Stimulated activated CD8-positive, alpha-beta memory T cell treated with anti-CD3 and anti-CD28 coated beads, Interleukin-7, amount 100 ng/mL, for 24 hours (primary cell): ENCODE data around the gene PLEKHA6.

ENCODE experiments used
- DNase-seq: peaks from one replicate; pipeline ENCODE4 v3.0.0-alpha.2; 2020; ENCODE audit warnings: low read depth

The PLEKHA6 gene

DNA sequence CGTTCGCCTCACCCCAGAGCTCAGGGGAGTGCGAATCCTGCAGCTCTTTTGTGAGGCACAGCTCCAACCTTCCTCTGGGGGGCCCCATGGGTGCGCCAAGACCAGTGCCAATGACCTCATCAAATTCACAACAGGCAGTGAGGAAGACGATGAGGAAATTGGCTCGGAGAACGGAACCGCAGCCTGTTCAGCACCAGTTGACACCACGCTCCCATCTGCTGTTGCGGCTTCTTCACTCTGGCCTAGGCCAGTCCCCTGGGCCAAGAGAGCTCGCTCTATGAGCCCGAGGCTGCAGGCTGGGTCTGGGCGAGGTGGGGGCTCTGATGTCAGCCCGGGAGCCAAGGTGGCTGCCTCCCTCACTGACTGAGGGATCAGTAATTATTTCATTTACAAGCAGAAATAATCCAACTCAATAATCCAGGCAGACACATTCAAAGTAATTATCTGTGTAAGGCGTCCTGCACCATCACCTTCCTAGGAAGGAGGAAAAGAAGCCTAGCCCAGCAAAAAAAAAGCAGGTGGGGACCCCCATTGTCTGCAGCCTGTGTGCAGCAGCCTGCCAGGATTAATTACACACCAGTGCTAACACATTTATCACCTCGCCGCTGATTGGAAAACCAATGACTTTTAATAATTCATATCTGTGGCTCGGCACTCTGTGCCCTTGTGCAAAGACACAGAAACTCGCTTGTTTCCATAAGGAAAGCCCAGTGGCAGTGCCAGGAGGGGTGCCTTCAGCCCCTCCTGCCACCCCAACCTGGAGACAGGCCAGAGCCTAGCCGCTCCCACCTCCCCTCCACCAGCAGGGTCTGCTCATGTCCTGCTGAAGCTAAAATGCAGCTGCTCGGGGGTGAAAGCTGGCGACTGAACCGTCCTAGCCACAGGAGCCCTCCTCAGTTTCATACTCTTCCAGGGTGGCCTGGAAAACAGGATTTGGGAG is 1.9 kb downstream of the PLEKHA6 start:
- no peak for DNase-seq

DNA sequence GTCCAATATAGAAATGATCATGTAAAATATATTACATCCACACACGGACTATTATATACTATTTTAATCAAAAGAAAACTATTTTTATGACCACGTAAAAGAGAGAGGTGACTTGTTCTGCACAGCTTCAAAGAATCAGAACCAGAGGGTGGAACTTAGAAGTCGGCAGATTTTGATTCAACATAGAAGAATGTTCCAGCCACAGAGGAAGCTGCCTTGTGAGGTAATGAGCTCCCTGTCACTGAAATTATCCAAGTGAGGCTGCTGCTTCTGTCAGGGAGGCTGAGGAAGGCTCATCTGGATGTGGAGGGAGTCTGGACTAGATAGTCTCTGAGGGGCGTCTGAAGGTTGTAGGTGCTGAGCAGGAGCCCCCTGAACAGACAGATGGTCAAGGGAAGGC is 2.7 kb downstream of the PLEKHA6 start:
- DNase-seq, result no peak

DNA sequence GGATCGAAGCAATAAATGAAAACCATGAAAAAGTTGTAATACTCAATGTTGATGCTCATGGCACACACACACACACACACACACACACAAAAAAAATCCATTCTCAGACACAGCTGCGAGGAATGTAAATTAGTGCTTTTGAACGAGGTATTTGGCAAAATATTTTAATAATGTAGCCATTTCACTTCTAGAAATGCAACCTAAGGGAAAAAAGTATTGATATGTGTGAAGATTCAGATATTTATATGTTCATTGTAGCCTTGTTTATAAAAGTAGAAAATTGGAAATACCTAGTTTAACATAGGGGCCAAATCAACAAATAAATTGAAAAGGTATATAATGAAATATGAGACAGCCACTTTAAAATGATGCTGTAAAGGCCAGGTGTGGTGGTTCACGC is 3.8 kb downstream of the PLEKHA6 start:
- DNase-seq, result no peak

DNA sequence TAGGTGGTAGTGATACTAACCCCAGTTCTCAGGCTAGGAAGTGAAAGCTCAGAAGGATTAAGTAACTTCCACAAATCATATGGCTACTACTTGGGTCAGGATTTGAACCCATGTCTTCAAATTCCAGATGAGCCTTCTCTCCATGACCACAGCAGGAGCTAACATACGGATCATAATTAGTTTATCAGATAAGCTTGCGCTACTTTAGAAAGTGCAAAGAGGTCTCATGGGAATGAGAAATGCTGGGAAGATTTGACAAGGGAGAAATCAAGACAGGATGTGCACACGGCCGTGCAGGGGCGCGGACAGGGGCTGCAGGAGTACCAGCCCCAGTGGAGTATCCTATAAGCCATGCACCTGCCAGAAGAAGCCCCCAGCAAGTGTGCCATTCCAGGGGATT is 5.2 kb downstream of the PLEKHA6 start:
- no peak for DNase-seq

DNA sequence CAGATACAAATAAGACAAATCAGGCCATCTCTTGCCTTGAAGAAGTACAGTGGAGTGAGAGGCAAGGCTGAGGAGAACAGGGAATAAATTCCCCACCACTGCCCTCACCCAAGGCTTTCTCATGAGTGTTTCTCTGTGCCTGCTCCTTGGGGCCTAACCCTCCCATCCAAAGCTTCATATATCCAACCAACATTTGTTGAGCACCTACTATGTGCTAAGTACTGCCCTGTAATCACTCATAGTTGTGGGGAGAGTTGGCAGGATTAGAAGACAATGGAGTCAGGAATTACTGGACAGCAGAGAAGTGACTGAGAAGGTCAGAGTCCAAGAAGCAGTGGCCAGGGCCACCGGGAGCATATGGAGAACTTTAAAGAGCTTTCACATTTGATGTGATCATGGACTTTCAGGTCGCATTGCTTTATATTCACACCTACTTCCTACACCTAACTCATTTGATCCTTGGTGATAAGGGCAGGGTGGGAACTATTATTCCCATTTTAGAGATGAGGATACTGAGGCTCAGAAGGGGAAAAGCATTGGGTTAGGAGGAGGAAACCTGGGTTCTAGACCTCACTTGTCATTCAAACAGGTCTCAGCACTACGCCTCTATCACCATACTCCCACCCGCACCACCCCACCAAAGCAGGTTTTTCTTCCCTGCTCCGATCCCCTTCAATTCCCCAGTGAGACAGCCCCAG is 6.4 kb downstream of the PLEKHA6 start:
- DNase-seq, result no peak

DNA sequence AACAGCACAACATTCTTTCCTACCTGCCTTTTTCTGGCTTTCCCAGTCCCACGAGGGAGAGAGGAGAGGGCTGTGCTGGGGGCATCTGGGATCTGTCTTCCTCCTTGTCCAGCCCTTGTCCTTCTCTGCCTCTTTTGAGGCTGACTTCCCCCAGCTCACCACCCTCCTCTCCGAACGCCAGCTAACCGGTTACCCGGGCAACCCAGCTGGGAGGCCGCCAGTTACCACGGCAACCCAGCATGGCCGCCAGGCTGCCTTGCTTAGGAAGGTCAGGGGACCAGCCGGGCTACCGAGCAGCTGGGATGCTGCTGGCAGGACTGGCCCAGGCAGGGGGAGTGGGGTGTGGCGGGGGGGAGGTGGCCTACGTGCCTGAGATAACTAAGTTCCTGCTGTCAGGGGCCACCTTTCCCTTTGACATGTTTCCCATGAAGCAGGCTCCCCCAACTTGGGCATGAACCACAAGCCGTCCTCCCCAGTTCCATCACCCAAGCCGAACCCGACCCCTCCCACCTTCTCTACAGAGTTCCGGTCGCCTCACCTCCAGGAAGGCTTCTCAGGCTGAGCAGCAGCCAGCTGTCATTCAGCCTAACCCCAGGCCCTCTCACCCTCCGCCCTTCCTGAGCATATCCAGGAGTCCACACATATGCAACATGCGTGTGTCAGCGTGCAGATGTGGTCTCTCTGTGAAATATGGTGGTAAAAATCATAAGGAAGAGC is 8.7 kb downstream of the PLEKHA6 start:
- no peak for DNase-seq

DNA sequence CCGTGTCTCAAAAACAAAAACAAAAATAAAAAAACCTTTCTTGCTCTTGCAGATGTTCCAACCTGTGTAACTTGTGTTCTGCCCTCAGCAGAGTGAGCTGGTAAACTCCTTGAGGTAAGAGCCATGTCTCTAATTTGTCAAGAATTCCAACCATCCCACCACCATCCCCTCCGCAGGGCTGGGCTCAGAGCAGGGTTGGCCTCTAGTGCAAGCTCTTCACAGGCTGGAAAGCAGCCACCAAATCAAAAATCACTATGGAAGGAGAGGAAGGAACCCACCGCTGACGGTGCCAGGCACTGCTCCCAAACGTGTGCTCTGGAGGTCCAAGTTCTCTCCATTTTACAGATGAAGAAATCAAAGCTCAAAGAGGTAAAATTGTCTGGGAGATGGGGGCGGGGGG is 9.4 kb downstream of the PLEKHA6 start:
- no peak for DNase-seq

DNA sequence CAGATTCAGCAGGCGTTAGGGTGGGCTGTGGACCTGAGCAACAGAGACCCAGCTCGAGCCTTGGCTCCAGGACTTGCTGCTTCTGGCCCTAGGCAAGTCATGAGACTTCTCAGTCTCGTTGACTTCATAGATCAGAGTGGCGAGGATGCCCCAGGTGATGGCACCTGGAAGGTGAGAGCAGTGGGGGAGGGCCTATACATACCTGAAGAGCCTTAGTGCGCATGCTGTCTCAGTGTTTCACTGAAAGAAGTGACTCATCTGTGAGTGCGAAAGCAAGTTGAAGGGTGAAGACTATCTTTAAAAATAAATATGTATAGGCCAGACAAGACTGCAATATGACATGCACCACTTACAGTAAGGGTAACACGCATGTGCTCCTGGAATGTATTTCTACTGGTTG is 10.1 kb downstream of the PLEKHA6 start:
- DNase-seq, result no peak

DNA sequence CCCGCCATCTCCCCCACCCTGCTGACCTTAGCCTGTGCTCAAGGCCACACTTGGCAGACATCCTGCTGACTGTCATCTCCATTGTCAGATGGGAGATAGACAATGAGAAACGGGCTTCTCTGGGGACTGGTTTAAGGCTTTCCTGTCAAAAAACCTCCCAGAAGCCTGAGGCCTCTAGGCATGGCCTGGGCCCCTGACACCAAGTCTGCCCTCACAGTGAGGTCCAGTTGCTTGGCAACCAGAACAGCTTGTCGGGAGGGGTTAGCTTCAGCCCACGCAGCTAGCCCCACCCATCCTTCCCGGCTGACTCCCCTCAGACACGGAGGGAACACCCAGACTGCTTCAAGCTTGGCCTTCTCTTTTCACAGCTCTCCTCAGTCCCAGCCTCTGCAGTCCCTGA is 11.0 kb downstream of the PLEKHA6 start:
- DNase-seq, result no peak

DNA sequence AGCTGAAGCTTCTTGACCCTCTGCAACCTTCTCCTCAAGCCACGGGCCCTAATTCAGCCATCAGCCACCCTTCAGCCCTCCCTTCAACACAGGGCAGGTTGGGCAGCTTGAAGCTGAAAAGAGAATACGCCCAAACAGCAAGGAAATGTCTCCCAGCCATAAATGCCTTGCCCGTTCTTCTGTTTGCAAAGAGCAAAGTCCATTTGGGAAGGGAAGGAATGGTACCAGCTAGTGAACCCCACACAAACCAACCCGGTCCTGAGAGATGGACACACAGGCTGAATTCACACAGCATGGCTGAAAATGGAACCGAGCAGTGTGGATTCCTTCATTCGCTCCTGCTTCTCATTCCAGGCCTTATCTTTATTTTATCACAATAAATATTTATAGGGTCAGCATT is 11.5 kb downstream of the PLEKHA6 start:
- no peak for DNase-seq

DNA sequence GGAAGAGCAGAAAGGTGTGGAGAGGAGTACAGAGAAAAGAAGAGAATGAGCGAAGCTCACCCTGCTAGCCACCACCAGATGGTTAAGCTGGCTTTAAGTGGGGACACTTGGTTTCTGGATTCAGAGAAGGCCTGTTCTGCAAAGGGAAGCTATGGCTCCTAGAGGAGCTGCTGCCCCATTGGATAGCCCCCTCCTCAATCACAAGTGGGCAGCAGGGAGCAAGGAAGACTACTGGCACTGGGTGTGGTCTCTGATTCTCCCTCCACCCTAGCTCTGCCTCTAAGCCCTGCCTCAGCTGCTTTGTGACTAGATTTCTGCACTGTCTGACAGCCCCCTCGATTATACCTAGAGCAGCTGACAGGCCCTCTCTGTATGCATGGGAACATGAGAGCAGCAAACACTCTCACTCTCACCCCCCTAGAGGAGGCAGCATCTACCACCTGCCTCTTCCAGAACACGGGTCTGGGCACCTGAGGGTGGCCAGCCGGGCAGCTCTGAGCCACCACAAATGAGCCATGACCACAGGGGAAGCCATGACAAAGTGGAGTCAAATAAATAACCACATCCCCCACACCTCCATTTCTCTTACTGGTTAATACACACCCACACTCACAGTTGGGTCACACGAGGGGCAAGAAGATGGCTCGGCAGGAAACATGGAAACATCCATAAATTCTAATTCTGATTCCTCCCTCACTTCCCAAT is 13.6 kb downstream of the PLEKHA6 start:
- DNase-seq, result no peak

DNA sequence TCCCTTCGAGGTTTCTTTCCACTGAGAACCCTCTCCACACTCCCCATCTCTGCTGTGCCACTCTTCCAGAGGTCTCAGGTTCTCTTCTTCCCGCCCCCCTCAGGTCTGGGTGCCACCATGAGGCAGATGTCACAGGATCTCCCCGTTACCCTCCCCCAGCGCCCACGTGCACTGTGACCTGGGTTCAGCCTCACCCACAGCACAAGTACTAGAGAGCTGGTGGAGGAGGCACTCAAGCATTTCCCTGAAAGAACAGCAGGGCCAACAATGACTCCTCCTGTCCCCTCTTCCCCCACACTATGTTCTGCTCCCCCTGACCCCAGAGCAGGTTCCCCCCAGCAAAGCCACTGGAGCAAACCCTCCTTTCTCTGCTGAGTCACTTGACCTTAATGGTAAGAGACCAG is 14.3 kb downstream of the PLEKHA6 start:
- no peak for DNase-seq

DNA sequence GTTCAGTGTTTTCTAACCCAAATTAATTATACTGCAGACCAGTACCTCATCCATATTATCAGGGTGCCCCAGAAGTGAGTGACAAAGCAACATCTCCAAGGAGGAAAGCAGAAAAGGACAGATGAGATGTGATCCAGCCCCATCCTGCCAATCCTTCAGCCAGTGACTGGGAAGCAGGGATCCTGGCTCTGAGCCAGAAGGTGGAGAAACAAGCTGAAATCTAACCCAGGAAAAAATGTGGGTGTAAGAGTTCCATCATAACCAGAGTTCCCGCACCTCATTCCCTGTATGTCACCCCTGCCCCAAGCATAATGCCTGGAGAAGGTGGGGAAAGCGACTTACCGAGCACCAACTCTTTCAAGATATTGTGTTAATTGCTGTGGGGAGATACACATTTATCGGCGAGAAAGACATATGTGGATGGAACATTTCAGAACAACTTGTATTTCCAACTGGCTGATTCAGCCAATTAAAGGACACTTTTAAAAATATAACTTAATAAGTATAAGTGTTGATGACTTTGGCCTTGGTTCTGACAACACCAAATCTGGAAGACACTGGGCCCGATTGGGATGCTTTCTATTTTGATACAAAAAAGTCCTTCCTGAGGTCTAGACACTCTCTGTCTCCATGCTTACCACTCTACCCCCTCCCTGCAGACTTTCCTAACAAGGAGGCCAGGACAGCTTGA is 14.9 kb downstream of the PLEKHA6 start:
- DNase-seq, result no peak

DNA sequence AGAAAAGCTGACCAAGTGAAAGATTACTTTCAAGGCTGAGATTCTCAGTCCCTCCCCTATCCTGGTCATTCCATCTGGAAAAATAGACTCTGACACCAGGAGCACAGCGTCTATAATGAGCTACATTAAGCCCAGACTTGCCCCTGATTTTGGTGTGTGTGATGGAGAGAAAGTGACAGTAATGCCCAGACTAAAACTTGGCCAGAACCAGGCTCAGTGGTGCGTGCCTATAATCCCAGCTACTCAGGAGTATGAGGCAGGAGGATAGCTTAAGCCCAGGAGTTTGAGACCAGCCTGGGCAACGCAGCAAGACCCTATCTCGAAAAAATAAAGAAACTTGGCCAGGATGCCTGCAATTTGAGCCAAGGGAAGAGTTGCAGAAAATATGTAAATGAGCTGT is 15.9 kb downstream of the PLEKHA6 start:
- no peak for DNase-seq

DNA sequence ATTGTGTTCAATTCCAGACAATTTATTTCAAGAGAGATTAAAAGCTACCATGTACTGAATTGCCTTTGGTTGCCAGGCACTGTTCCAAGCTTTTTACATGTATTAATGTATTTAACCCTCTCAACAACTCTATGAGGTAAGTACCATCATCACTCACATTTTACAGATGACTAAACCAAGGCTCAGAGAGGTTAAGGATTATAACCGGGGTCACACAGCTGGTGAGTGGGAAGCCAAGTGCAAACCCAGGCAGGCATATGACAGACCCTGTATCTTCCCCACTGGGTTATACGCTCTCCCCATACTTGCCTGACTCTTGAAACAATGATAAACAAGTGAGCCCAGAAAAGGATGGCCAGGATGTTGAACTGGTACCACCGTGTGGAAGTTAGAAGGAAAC is 16.5 kb downstream of the PLEKHA6 start:
- no peak for DNase-seq

DNA sequence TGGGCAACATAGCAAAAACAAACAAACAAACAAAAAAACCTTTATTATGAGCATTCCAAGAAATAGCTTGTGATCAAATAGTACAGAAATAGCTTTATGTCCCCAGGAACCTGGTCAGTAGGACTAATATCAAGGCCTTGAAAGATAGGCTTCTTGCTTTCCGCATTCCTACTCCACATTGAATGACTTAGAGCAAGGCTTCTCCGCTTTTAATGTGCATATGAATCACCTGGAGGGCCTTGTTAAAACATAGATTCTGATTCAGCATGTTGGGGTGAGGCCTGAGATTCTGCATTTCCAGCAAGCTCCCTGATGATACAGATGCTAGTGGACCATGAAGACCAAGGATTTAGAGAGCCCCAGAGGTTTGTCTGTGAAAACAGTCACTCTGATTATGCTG is 17.4 kb downstream of the PLEKHA6 start:
- no peak for DNase-seq

DNA sequence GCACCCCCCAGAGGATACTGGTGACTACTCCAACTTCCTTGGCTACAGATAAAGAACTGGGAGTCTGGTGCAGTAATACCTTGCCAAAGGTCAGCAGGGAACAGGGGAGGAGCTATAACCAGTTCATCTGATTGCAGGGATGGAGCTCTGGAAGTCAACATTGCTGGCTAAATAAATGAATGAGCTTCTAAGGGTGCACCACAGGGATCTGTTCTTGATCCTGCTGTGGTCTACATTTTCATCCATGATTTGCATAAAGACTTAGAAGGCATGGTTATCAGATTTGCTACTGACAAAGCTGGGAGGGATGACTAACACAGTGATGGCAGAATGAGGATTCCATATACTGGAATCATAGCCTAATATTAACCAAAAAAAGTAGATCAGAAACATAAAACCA is 18.3 kb downstream of the PLEKHA6 start:
- no peak for DNase-seq

DNA sequence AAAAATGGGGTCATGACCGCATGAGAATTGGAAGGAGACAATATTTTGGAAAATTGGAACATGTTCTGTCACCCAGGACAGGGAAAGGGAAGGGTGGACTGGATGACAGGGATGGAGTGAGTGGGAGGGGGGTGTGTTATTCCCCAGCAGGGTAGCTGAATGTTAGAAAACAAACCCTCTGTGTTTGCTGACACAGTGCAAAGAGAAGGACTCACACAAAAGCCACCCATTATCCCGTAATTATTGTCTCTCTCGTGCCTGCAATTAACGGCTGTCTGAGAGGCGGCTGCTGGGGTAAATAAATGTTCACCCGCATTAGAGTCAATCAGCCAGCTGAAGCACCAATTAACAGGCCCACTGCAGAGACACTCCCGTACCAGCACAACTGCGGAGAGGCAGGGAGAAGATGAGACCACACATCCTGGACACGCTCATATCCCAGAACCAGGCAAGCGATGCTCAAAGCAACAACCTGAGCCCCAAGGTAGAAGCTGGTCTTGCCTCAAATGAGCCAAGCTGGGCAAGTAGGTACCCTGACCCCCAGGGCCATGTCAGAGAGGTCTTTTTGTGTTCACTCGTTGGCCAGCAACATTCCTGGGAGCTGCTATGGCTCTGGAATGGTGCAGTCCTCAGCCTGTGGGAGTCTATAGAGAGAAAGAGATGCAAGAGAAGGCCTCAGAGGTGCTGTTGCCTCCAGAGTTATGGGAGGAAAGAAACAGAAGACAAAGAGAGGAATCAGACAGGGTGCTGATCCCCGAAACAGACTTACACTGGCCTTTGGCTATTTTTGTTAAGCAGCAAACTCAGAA is 19.4 kb downstream of the PLEKHA6 start:
- no peak for DNase-seq

DNA sequence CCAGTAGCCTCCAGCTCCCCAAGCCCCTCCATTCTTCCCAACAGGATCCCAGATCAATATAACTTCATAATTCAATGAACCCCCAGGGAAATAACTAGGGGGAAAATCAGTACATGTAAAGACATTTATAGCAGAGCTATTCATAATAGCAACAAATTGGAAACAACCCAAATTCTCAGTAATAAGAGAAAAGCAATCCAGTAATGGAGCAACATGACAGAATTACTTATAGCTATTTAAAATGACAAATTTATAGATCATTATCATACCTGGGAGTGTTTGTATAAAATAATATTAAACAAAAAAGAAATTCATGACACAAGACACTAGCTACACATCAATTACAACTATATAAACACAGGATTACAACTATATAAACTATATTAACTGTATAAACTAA is 20.2 kb downstream of the PLEKHA6 start:
- DNase-seq, result no peak

DNA sequence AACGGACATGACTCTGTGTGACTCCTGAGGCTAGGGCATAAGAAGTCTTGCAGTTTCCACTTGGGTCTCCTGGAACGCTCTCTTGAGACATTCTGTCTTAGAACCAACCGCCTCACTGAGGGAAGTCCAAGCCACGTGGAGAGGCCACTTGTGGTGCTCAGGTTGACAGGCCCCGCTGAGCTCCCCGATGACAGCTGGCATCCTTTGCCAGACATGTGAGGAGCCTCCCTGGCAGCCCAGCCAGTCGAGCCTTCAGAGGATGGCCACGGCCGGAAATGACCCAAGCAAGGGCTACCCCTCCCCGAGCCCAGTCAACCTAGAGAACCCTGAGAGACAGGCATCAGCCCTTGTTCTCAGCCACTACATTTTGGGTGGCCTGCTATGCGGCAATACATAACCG is 20.7 kb downstream of the PLEKHA6 start:
- no peak for DNase-seq

DNA sequence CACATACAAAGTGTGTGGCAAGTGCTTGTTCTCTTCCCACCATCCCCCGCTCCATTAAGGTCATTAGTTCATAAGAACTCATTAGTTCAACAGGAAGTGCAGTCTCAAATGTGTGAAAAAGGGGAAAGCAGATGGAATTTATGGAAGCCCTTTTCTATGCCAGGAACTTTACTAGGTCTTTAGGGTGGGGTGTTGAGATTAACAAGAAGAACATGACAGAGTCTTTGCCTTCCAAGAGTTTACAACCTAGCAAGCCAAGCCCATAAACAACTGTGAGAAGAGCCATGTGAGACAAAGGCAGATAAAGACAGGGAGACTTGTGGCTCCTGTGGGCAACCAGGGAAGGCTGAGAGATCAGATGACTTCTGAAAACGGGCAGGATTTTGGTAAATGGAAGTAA is 21.4 kb downstream of the PLEKHA6 start:
- DNase-seq, result no peak
